ENCODE results near the gene TAF13. TPM values are rescaled to one million over a fixed set of nuclear protein-coding genes. Genes with fewer than 3 reads are reported as not detected.
A peak's percentile ranks its signal among the peaks of the same experiment; 100 is the strongest.

TAF13 gene
- total and polyA plus RNA-seq, 9 of the 15 experiments (the other 6 are each of a cell fraction or from before 2014, with no cell fraction given): 14.9 to 77.2 (median 38.7) TPM

- TF ChIP-seq CC2D1A (IDR thresholded peaks at IDR 0.05): peak; percentile 47; the same call in 1 of the 2 replicates
- no peak for TF ChIP-seq STAT5B (CRISPR knock-in tag; IDR thresholded peaks at IDR 0.05)
- TF ChIP-seq ZHX1 (conservative IDR thresholded peaks at IDR 0.05; ENCODE audit: low read length): peak; percentile 82; the same call in 1 of the 2 replicates
- TF ChIP-seq RFX5 (IDR thresholded peaks at IDR 0.05; ENCODE audit: low read depth, low read length): no peak
- no peak for TF ChIP-seq IRF2 (CRISPR knock-in tag; IDR thresholded peaks at IDR 0.05)
- TF ChIP-seq HMGN3 (IDR thresholded peaks at IDR 0.05; ENCODE audit: borderline replicate concordance, extremely low read depth, insufficient read length, low read depth, low read length): peak; percentile 67
- TF ChIP-seq RFX7 (CRISPR knock-in tag; IDR thresholded peaks at IDR 0.05): no peak
- no peak for TF ChIP-seq UBTF (IDR thresholded peaks at IDR 0.05; ENCODE audit: borderline replicate concordance in 1 of 2, low read depth in 2 of 2, low read length in 2 of 2)
- peak; percentile 92 for TF ChIP-seq MTA3 (IDR thresholded peaks at IDR 0.05; ENCODE audit: borderline replicate concordance)
- TF ChIP-seq CEBPZ (IDR thresholded peaks at IDR 0.05; ENCODE audit: borderline replicate concordance, low read depth, low read length): no peak
- 0 out of 2 replicates have a peak, but pooled peaks have one; percentile 12 for TF ChIP-seq ARID3B (CRISPR knock-in tag; IDR thresholded peaks at IDR 0.05; ENCODE audit: borderline replicate concordance)
- no peak for TF ChIP-seq FOXA1 (IDR thresholded peaks at IDR 0.05; ENCODE audit: borderline replicate concordance)
- TF ChIP-seq PKNOX1 (IDR thresholded peaks at IDR 0.05): peak; percentile 72
- TF ChIP-seq ZNF717 (CRISPR knock-in tag; IDR thresholded peaks at IDR 0.05): no peak
- TF ChIP-seq ZNF347 (CRISPR knock-in tag; IDR thresholded peaks at IDR 0.05; ENCODE audit: low read depth): no peak
These were observed at the start of gene TAF13 (continued) for GRCh38 chr1:109075531-109076490.
